ENCODE data around the gene ERO1B.
A peak's percentile ranks its signal among the peaks of the same experiment; 100 is the strongest.

Gene ERO1B

DNA sequence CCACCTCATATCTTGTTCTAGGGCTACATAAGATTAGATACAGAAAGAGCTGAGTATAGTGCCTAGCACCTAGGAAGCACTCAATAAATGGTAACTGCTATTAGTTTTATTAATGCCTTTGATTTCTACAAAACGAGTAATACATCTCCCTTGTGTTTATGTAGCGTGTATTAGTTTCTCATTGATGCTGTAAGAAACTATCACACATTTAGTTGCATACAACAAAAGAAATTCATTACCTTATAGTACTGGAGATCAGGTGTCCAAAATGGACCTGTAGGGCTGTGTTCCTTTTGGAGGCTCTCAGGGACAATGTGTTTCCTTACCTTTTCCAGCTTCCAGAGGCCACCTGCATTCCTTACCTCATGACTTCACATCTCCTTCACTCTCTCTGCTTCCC is 961 bp upstream of the ERO1B start:
- H3K36me3 ChIP-seq (ENCODE audit: low read length): no peaks in the 10 kb centered on the region
- H2AFZ ChIP-seq (ENCODE audit: low read depth, low read length, severe bottlenecking): peak overlapping the region; percentile 82
- H3F3A ChIP-seq (ENCODE audit: insufficient read depth): peaks cover 3% of the 10 kb centered on the region; the same call in 1 of the 2 replicates
- H3K9ac ChIP-seq (ENCODE audit: low read length): peak overlapping the region; percentile 62; the same call in 1 of the 2 replicates
- H3K9me3 ChIP-seq (ENCODE audit: insufficient read depth, low read length): no peaks in the 10 kb centered on the region
- no peaks in the 10 kb centered on the region for H3K9me2 ChIP-seq (replicated peaks; ENCODE audit: insufficient read depth, low read length)
- no peaks in the 10 kb centered on the region for H3K79me2 ChIP-seq (ENCODE audit: insufficient read depth, low read length)
- H3K27me3 ChIP-seq (ENCODE audit: low read length): no peaks in the 10 kb centered on the region
- H3K27ac ChIP-seq (ENCODE audit: low read depth, low read length): no peak overlapping the region
- TF ChIP-seq EZH2phosphoT487 (conservative IDR thresholded peaks at IDR 0.05; ENCODE audit: low read length): no peak
- TF ChIP-seq, protein P1, sequence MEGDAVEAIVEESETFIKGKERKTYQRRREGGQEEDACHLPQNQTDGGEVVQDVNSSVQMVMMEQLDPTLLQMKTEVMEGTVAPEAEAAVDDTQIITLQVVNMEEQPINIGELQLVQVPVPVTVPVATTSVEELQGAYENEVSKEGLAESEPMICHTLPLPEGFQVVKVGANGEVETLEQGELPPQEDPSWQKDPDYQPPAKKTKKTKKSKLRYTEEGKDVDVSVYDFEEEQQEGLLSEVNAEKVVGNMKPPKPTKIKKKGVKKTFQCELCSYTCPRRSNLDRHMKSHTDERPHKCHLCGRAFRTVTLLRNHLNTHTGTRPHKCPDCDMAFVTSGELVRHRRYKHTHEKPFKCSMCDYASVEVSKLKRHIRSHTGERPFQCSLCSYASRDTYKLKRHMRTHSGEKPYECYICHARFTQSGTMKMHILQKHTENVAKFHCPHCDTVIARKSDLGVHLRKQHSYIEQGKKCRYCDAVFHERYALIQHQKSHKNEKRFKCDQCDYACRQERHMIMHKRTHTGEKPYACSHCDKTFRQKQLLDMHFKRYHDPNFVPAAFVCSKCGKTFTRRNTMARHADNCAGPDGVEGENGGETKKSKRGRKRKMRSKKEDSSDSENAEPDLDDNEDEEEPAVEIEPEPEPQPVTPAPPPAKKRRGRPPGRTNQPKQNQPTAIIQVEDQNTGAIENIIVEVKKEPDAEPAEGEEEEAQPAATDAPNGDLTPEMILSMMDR (IDR thresholded peaks at IDR 0.05; ENCODE audit: insufficient read depth, low read length, poor library complexity, severe bottlenecking): no peak
- H4K20me1 ChIP-seq (ENCODE audit: low read depth, low read length): no peaks in the 10 kb centered on the region
- peak overlapping the region; percentile 81 for H3K4me2 ChIP-seq (ENCODE audit: low read depth, low read length, poor library complexity, severe bottlenecking)
- H3K4me3 ChIP-seq (ENCODE audit: insufficient read depth, low read length, poor library complexity, severe bottlenecking): peak overlapping the region; percentile 70

- Histone ChIP-seq H3K27ac (ENCODE audit: low read depth, low read length) (no peak overlapping the region), H3K79me2 (ENCODE audit: insufficient read depth, low read length) (no peaks in the 10 kb centered on the region), H3F3A (ENCODE audit: insufficient read depth) (peaks cover 3% of the 10 kb centered on the region; the same call in 1 of the 2 replicates), H3K36me3 (ENCODE audit: low read length) (no peaks in the 10 kb centered on the region), H2AFZ (ENCODE audit: low read depth, low read length, severe bottlenecking) (peak overlapping the region; percentile 82), H4K20me1 (ENCODE audit: low read depth, low read length) (no peaks in the 10 kb centered on the region), H3K9me2 (replicated peaks; ENCODE audit: insufficient read depth, low read length) (no peaks in the 10 kb centered on the region), H3K9me3 (ENCODE audit: insufficient read depth, low read length) (no peaks in the 10 kb centered on the region), H3K9ac (ENCODE audit: low read length) (peak overlapping the region; percentile 62), H3K4me3 (ENCODE audit: insufficient read depth, low read length, poor library complexity, severe bottlenecking) (peak overlapping the region; percentile 70), H3K4me2 (ENCODE audit: low read depth, low read length, poor library complexity, severe bottlenecking) (peak overlapping the region; percentile 81), H3K27me3 (ENCODE audit: low read length) (no peaks in the 10 kb centered on the region)
- TF ChIP-seq EZH2phosphoT487 (conservative IDR thresholded peaks at IDR 0.05; ENCODE audit: low read length): no peak
- TF ChIP-seq, protein P1 (IDR thresholded peaks at IDR 0.05; ENCODE audit: insufficient read depth, low read length, poor library complexity, severe bottlenecking): no peak
These were observed 613 bp upstream of the ERO1B start for GRCh38 chr1:236282425-236282716.

- peak overlapping the region; percentile 72 for H3K4me2 ChIP-seq (ENCODE audit: low read depth, low read length, poor library complexity, severe bottlenecking)
- H4K20me1 ChIP-seq (ENCODE audit: low read depth, low read length): no peaks in the 10 kb centered on the region
- H2AFZ ChIP-seq (ENCODE audit: low read depth, low read length, severe bottlenecking): peak overlapping the region; percentile 87
- H3K4me3 ChIP-seq (ENCODE audit: insufficient read depth, low read length, poor library complexity, severe bottlenecking): peak overlapping the region; percentile 63
- no peaks in the 10 kb centered on the region for H3K36me3 ChIP-seq (ENCODE audit: low read length)
- H3K9ac ChIP-seq (ENCODE audit: low read length): peak overlapping the region; percentile 62
- no peaks in the 10 kb centered on the region for H3K9me3 ChIP-seq (ENCODE audit: insufficient read depth, low read length)
- H3K9me2 ChIP-seq (replicated peaks; ENCODE audit: insufficient read depth, low read length): no peaks in the 10 kb centered on the region
- peaks cover 3% of the 10 kb centered on the region; the same call in 1 of the 2 replicates for H3F3A ChIP-seq (ENCODE audit: insufficient read depth)
- no peak overlapping the region for H3K27ac ChIP-seq (ENCODE audit: low read depth, low read length)
- no peaks in the 10 kb centered on the region for H3K27me3 ChIP-seq (ENCODE audit: low read length)
- no peaks in the 10 kb centered on the region for H3K79me2 ChIP-seq (ENCODE audit: insufficient read depth, low read length)
- TF ChIP-seq, protein P1 (IDR thresholded peaks at IDR 0.05; ENCODE audit: insufficient read depth, low read length, poor library complexity, severe bottlenecking): no peak
- TF ChIP-seq EZH2phosphoT487 (conservative IDR thresholded peaks at IDR 0.05; ENCODE audit: low read length): no peak
These were observed 532 bp downstream of the ERO1B start for GRCh38 chr1:236281198-236281653.
